WTC11 (cell line): Measurements from ENCODE around the gene TRIM10. TPM values are rescaled to one million over a fixed set of nuclear protein-coding genes. Genes with fewer than 3 reads are reported as not detected.

Experiments
- ATAC-seq: fragments of 200-7000 bp; cut with Tn5 transposase; 2 replicates; pipeline ENCODE4 v1.10.0; 2021; ENCODE audit warnings: mild to moderate bottlenecking, moderate library complexity
- CTCF ChIA-PET: fragments of 300-600 bp; sonication (Branson Sonifier 250); formaldehyde crosslinking; loops from one replicate; lab custom pipeline; 2021; ENCODE audit warnings: antibody characterized with exemption; lab: Charles Lee
- POLR2A ChIA-PET: fragments of 350-600 bp; sonication (Branson Sonifier 250); formaldehyde crosslinking; loops from one replicate; lab custom pipeline; 2021; ENCODE audit warnings: antibody characterized with exemption; lab: Charles Lee
- DNase-seq: peaks from one replicate; pipeline ENCODE4 v3.0.0; 2021; ENCODE audit warnings: low spot score
- H3K27ac Mint-ChIP-seq: 2 replicates; pipeline ENCODE4 v1.8.0; 2021; ENCODE audit warnings: mixed read lengths
- H3K27me3 Mint-ChIP-seq: 2 replicates; pipeline ENCODE4 v1.8.0; 2021; ENCODE audit warnings: low read depth, mild to moderate bottlenecking, moderate library complexity, mixed read lengths
- H3K36me3 Mint-ChIP-seq: 2 replicates; pipeline ENCODE4 v1.8.0; 2021; ENCODE audit warnings: mixed read lengths
- H3K4me1 Mint-ChIP-seq: 2 replicates; pipeline ENCODE4 v1.8.0; 2022; ENCODE audit warnings: mixed read lengths
- H3K4me3 Mint-ChIP-seq: 2 replicates; pipeline ENCODE4 v1.8.0; 2021; ENCODE audit warnings: mild to moderate bottlenecking, moderate library complexity, mixed read lengths
- H3K9me3 Mint-ChIP-seq: 2 replicates; pipeline ENCODE4 v1.8.0; 2021; ENCODE audit warnings: mixed read lengths
- ATF1 ChIP-seq: sonication (generic); formaldehyde crosslinking; IDR thresholded peaks from 2 replicates; pipeline ENCODE4 v1.8.1; 2023; ENCODE audit warnings: mild to moderate bottlenecking, moderate library complexity, missing genetic modification reagents
- CDX4 ChIP-seq: fragments of 250-450 bp; sonication (Bioruptor Pico); IDR thresholded peaks from 2 replicates; pipeline ENCODE4 v1.9.0; 2021; ENCODE audit warnings: moderate library complexity, mild to moderate bottlenecking, inconsistent platforms, borderline replicate concordance
- EMX1 ChIP-seq: fragments of 250-450 bp; sonication (Bioruptor Pico); IDR thresholded peaks from 2 replicates; pipeline ENCODE4 v1.8.0; 2021; ENCODE audit warnings: mild to moderate bottlenecking
- GRHL2 ChIP-seq: fragments of 250-450 bp; sonication (Bioruptor Pico); IDR thresholded peaks from 2 replicates; pipeline ENCODE4 v1.8.0; 2022; ENCODE audit warnings: mild to moderate bottlenecking, moderate library complexity; ENCODE audit not compliant: insufficient replicate concordance, severe bottlenecking
- IRF1 ChIP-seq: sonication (generic); formaldehyde crosslinking; IDR thresholded peaks from 2 replicates; pipeline ENCODE4 v1.8.0; 2023; ENCODE audit warnings: missing genetic modification reagents
- NR2C2 ChIP-seq: sonication (generic); formaldehyde crosslinking; IDR thresholded peaks from 2 replicates; pipeline ENCODE4 v1.8.0; 2022; ENCODE audit warnings: mild to moderate bottlenecking, missing genetic modification reagents
- NR3C1 ChIP-seq: sonication (generic); formaldehyde crosslinking; conservative IDR thresholded peaks from 2 replicates; pipeline ENCODE4 v1.8.1; 2023; ENCODE audit warnings: low read depth, mild to moderate bottlenecking, missing genetic modification reagents
- OVOL2 ChIP-seq: fragments of 250-450 bp; sonication (Bioruptor Pico); IDR thresholded peaks from 2 replicates; pipeline ENCODE4 v1.9.0; 2021; ENCODE audit warnings: mild to moderate bottlenecking, borderline replicate concordance
- PRRX2 ChIP-seq: fragments of 250-450 bp; sonication (Bioruptor Pico); IDR thresholded peaks from 2 replicates; pipeline ENCODE4 v1.8.0; 2021; ENCODE audit warnings: mild to moderate bottlenecking
- RELA ChIP-seq: sonication (generic); formaldehyde crosslinking; IDR thresholded peaks from 2 replicates; pipeline ENCODE4 v1.8.1; 2022; ENCODE audit warnings: missing genetic modification reagents, mild to moderate bottlenecking, borderline replicate concordance
- RORB ChIP-seq: fragments of 250-450 bp; sonication (Bioruptor Pico); IDR thresholded peaks from 2 replicates; pipeline ENCODE4 v1.9.0; 2021; ENCODE audit warnings: mild to moderate bottlenecking
- TP53 ChIP-seq: sonication (generic); formaldehyde crosslinking; IDR thresholded peaks from 2 replicates; pipeline ENCODE4 v1.8.1; 2023; ENCODE audit warnings: mild to moderate bottlenecking, missing genetic modification reagents
- ZNF263 ChIP-seq: sonication (generic); formaldehyde crosslinking; IDR thresholded peaks from 2 replicates; pipeline ENCODE4 v1.8.1; 2022; ENCODE audit warnings: low read depth, mild to moderate bottlenecking, moderate library complexity, missing genetic modification reagents
- ZNF396 ChIP-seq: fragments of 250-450 bp; sonication (Bioruptor Pico); IDR thresholded peaks from 2 replicates; pipeline ENCODE4 v1.8.0; 2021; ENCODE audit warnings: mild to moderate bottlenecking, moderate library complexity, borderline replicate concordance
- total RNA-seq: library from RNA; stranded (reverse); gene quantifications from 3 replicates; pipeline ENCODE4 v1.2.3, GENCODE V29; 2021
- TF ChIP-seq, protein P1 (sequence below): sonication (generic); formaldehyde crosslinking; IDR thresholded peaks from 2 replicates; pipeline ENCODE4 v1.8.1; 2022; ENCODE audit warnings: low read depth, missing genetic modification reagents, borderline replicate concordance
- TF ChIP-seq, protein P2 (sequence below): fragments of 250-450 bp; sonication (Bioruptor Pico); IDR thresholded peaks from 2 replicates; pipeline ENCODE4 v1.9.0; 2021; ENCODE audit warnings: mild to moderate bottlenecking
- TF ChIP-seq, protein P3 (sequence below): fragments of 250-450 bp; sonication (Bioruptor Pico); IDR thresholded peaks from 2 replicates; pipeline ENCODE4 v1.9.0; 2021; ENCODE audit warnings: mild to moderate bottlenecking, borderline replicate concordance
- TF ChIP-seq, protein P4 (sequence below): fragments of 250-450 bp; sonication (Bioruptor Pico); IDR thresholded peaks from 2 replicates; pipeline ENCODE4 v1.8.0; 2021; ENCODE audit warnings: mild to moderate bottlenecking
- TF ChIP-seq, protein P5 (sequence below): sonication (generic); formaldehyde crosslinking; IDR thresholded peaks from 2 replicates; pipeline ENCODE4 v1.8.0; 2022; ENCODE audit warnings: mild to moderate bottlenecking, missing genetic modification reagents
- TF ChIP-seq, protein P6 (sequence below): sonication (generic); formaldehyde crosslinking; IDR thresholded peaks from 2 replicates; pipeline ENCODE4 v1.8.1; 2023; ENCODE audit warnings: mild to moderate bottlenecking, missing genetic modification reagents

TRIM10 gene
- total RNA-seq, 1 experiment from 2014 or later, result 0.22 TPM

- TF ChIP-seq PRRX2 (CRISPR knock-in tag) (no peak), ZNF263 (CRISPR knock-in tag) (no peak), EMX1 (CRISPR knock-in tag) (no peak), OVOL2 (CRISPR knock-in tag) (no peak), NR3C1 (CRISPR knock-in tag) (no peak), RORB (CRISPR knock-in tag) (no peak), TP53 (no peak), NR2C2 (no peak)
- TF ChIP-seq, protein P1, sequence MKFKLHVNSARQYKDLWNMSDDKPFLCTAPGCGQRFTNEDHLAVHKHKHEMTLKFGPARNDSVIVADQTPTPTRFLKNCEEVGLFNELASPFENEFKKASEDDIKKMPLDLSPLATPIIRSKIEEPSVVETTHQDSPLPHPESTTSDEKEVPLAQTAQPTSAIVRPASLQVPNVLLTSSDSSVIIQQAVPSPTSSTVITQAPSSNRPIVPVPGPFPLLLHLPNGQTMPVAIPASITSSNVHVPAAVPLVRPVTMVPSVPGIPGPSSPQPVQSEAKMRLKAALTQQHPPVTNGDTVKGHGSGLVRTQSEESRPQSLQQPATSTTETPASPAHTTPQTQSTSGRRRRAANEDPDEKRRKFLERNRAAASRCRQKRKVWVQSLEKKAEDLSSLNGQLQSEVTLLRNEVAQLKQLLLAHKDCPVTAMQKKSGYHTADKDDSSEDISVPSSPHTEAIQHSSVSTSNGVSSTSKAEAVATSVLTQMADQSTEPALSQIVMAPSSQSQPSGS (CRISPR knock-in tag), result no peak
Measured at GRCh38 chr6:30130179-30130679, 30.8 kb downstream of the TRIM10 start (continued).

DNA sequence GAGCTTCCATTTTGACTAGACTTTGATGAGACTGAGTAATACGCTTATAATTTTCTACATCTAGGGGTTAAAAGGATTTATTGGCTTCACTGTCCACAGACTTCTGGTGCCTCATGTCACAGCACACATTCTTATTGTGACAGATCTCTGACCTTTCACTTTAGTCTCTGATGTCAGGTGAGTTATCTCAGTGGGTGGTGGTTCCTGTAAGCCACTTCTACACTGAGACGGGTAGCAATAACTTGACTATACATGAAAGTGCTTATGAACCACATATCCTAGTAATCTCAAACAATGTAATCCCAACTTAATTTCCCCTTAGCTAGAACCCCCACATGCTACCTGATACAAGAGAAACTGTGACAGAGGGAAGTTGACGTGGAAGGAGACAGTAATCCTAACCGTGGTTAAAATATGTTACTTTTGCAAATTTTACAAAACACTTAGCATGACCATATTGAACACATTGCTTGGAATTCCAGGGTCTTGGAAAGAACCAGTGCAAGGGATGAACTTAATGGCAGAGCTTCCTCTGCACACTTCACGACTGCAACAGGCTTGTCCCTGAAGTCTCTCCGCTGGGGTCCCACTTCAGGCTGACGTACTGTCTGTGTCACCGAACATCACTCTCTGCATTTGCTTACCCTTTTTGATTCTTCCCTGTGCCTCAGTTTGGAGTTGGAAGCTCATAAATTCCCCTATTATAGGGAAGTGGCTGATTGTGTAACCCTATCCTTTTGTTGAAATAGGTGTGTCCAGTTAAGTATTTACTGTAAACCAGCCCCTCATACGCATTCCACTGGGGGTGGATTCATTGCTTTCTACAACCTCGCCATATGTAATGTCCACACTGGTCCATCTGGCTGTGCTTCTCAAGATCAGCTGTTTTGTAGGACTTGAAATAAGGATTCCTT lies 31.5 kb downstream of the TRIM10 start:
- ChIA-PET CTCF (interaction anchor here (1.2 to 13.4 kb wide), 4 partner anchors 8 to 25 kb away, joined by 4 to 389 read pairs (median 16); no protein-coding TSS in a partner anchor), POLR2A (no interaction called here)
- H3K36me3 Mint-ChIP-seq, result no peaks in the 10 kb centered on the region
- ATAC-seq, result no peak
- H3K27ac Mint-ChIP-seq, result no peak overlapping the region
- no peak overlapping the region for H3K4me3 Mint-ChIP-seq
- no peak for DNase-seq
- peaks cover 17% of the 10 kb centered on the region for H3K4me1 Mint-ChIP-seq
- H3K27me3 Mint-ChIP-seq, result peaks cover 79% of the 10 kb centered on the region
- no peaks in the 10 kb centered on the region for H3K9me3 Mint-ChIP-seq
- TF ChIP-seq NR3C1 (CRISPR knock-in tag) (no peak), RELA (CRISPR knock-in tag) (no peak), GRHL2 (no peak), IRF1 (CRISPR knock-in tag) (no peak), ZNF396 (CRISPR knock-in tag) (no peak), CDX4 (no peak), ATF1 (CRISPR knock-in tag) (no peak), PRRX2 (CRISPR knock-in tag) (no peak)
- TF ChIP-seq, protein P2, sequence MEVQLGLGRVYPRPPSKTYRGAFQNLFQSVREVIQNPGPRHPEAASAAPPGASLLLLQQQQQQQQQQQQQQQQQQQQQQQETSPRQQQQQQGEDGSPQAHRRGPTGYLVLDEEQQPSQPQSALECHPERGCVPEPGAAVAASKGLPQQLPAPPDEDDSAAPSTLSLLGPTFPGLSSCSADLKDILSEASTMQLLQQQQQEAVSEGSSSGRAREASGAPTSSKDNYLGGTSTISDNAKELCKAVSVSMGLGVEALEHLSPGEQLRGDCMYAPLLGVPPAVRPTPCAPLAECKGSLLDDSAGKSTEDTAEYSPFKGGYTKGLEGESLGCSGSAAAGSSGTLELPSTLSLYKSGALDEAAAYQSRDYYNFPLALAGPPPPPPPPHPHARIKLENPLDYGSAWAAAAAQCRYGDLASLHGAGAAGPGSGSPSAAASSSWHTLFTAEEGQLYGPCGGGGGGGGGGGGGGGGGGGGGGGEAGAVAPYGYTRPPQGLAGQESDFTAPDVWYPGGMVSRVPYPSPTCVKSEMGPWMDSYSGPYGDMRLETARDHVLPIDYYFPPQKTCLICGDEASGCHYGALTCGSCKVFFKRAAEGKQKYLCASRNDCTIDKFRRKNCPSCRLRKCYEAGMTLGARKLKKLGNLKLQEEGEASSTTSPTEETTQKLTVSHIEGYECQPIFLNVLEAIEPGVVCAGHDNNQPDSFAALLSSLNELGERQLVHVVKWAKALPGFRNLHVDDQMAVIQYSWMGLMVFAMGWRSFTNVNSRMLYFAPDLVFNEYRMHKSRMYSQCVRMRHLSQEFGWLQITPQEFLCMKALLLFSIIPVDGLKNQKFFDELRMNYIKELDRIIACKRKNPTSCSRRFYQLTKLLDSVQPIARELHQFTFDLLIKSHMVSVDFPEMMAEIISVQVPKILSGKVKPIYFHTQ (CRISPR knock-in tag), result no peak
- TF ChIP-seq, protein P3, sequence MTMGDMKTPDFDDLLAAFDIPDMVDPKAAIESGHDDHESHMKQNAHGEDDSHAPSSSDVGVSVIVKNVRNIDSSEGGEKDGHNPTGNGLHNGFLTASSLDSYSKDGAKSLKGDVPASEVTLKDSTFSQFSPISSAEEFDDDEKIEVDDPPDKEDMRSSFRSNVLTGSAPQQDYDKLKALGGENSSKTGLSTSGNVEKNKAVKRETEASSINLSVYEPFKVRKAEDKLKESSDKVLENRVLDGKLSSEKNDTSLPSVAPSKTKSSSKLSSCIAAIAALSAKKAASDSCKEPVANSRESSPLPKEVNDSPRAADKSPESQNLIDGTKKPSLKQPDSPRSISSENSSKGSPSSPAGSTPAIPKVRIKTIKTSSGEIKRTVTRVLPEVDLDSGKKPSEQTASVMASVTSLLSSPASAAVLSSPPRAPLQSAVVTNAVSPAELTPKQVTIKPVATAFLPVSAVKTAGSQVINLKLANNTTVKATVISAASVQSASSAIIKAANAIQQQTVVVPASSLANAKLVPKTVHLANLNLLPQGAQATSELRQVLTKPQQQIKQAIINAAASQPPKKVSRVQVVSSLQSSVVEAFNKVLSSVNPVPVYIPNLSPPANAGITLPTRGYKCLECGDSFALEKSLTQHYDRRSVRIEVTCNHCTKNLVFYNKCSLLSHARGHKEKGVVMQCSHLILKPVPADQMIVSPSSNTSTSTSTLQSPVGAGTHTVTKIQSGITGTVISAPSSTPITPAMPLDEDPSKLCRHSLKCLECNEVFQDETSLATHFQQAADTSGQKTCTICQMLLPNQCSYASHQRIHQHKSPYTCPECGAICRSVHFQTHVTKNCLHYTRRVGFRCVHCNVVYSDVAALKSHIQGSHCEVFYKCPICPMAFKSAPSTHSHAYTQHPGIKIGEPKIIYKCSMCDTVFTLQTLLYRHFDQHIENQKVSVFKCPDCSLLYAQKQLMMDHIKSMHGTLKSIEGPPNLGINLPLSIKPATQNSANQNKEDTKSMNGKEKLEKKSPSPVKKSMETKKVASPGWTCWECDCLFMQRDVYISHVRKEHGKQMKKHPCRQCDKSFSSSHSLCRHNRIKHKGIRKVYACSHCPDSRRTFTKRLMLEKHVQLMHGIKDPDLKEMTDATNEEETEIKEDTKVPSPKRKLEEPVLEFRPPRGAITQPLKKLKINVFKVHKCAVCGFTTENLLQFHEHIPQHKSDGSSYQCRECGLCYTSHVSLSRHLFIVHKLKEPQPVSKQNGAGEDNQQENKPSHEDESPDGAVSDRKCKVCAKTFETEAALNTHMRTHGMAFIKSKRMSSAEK, result no peak
- TF ChIP-seq, protein P4, sequence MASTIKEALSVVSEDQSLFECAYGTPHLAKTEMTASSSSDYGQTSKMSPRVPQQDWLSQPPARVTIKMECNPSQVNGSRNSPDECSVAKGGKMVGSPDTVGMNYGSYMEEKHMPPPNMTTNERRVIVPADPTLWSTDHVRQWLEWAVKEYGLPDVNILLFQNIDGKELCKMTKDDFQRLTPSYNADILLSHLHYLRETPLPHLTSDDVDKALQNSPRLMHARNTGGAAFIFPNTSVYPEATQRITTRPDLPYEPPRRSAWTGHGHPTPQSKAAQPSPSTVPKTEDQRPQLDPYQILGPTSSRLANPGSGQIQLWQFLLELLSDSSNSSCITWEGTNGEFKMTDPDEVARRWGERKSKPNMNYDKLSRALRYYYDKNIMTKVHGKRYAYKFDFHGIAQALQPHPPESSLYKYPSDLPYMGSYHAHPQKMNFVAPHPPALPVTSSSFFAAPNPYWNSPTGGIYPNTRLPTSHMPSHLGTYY (CRISPR knock-in tag), result no peak
- TF ChIP-seq, protein P5, sequence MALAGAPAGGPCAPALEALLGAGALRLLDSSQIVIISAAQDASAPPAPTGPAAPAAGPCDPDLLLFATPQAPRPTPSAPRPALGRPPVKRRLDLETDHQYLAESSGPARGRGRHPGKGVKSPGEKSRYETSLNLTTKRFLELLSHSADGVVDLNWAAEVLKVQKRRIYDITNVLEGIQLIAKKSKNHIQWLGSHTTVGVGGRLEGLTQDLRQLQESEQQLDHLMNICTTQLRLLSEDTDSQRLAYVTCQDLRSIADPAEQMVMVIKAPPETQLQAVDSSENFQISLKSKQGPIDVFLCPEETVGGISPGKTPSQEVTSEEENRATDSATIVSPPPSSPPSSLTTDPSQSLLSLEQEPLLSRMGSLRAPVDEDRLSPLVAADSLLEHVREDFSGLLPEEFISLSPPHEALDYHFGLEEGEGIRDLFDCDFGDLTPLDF, result no peak
- TF ChIP-seq, protein P6, sequence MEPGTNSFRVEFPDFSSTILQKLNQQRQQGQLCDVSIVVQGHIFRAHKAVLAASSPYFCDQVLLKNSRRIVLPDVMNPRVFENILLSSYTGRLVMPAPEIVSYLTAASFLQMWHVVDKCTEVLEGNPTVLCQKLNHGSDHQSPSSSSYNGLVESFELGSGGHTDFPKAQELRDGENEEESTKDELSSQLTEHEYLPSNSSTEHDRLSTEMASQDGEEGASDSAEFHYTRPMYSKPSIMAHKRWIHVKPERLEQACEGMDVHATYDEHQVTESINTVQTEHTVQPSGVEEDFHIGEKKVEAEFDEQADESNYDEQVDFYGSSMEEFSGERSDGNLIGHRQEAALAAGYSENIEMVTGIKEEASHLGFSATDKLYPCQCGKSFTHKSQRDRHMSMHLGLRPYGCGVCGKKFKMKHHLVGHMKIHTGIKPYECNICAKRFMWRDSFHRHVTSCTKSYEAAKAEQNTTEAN (CRISPR knock-in tag), result no peak
